ENCODE measurements around the gene AFAP1.

Gene AFAP1

DNA sequence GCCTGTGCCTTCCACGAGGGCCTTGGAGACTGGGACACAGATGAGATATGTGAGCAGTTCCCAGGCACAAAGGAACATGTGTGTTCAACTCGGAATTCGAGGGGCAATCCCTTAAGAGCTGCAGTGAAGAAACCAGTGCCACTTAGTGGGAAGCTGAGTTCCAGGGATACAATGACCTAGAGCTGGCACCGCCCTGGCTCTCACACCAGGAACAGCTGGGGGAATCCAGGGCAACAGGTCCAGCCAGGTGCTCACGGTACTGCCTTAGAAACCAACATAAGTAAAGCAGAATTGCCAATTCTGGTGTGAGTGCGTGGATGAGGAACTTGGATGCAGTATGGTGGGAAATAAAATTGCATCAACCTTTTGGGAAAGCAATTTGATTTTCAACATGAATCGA is 122.9 kb downstream of the AFAP1 start:
- no peak for TF ChIP-seq CTCF (IDR thresholded peaks at IDR 0.05; ENCODE audit: low read depth, low read length)
- in situ Hi-C loops (cut with HindIII; ENCODE audit: low sequenced_read_pairs): no loop called here
- no peak overlapping the region for H3K4me3 ChIP-seq (ENCODE audit: low read depth, low read length)
- no peak for DNase-seq (ENCODE audit: low read depth, low spot score)

DNA sequence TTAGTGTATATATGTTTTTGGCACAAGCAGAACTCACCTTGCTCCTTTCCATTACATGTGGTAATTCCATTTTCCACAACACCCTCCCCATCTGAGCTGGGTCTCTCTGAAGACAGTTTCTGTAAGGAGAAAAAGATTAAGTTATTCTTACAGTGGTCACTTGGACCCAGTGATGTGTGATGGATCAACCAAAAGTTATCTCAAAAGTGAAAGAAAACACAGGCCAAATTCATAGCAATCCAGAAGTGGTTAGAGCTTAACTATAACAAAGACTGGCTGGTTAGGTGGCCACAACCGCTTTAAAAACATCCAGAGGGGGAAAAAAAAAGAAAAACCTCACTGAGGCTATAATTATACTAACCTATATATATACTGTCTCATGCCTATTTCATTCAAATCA is 123.7 kb downstream of the AFAP1 start:
- no peak for DNase-seq (ENCODE audit: low read depth, low spot score)
- TF ChIP-seq CTCF (IDR thresholded peaks at IDR 0.05; ENCODE audit: low read depth, low read length): no peak
- H3K4me3 ChIP-seq (ENCODE audit: low read depth, low read length): no peak overlapping the region
- in situ Hi-C loops (cut with HindIII; ENCODE audit: low sequenced_read_pairs): no loop called here

- in situ Hi-C loops (cut with HindIII; ENCODE audit: low sequenced_read_pairs): no loop called here
- no peak overlapping the region for H3K4me3 ChIP-seq (ENCODE audit: low read depth, low read length)
- TF ChIP-seq CTCF (IDR thresholded peaks at IDR 0.05; ENCODE audit: low read depth, low read length): no peak
- peak; percentile 86 for DNase-seq (ENCODE audit: low read depth, low spot score)
Measured at GRCh38 chr4:7815562-7815961, 124.1 kb downstream of the AFAP1 start.

- TF ChIP-seq CTCF (IDR thresholded peaks at IDR 0.05; ENCODE audit: low read depth, low read length): no peak
- in situ Hi-C loops (cut with HindIII; ENCODE audit: low sequenced_read_pairs): no loop called here
- no peak for DNase-seq (ENCODE audit: low read depth, low spot score)
Measured at GRCh38 chr4:7814451-7814850, 125.2 kb downstream of the AFAP1 start.

GRCh38 chr4:7813674-7814073 is 126.0 kb downstream of the AFAP1 start:
- peak; percentile 81 for DNase-seq (ENCODE audit: low read depth, low spot score)
- no peak overlapping the region for H3K4me3 ChIP-seq (ENCODE audit: low read depth, low read length)
- TF ChIP-seq CTCF (IDR thresholded peaks at IDR 0.05; ENCODE audit: low read depth, low read length): no peak
- in situ Hi-C loops (cut with HindIII; ENCODE audit: low sequenced_read_pairs): no loop called here

More at GRCh38 chr4:7814451-7814850, 125.2 kb downstream of the AFAP1 start:
- H3K4me3 ChIP-seq (ENCODE audit: low read depth, low read length): no peak overlapping the region

GRCh38 chr4:7812921-7813320 is 126.7 kb downstream of the AFAP1 start:
- DNase-seq (ENCODE audit: low read depth, low spot score): no peak
- no peak for TF ChIP-seq CTCF (IDR thresholded peaks at IDR 0.05; ENCODE audit: low read depth, low read length)
- in situ Hi-C loops (cut with HindIII; ENCODE audit: low sequenced_read_pairs): no loop called here
- no peak overlapping the region for H3K4me3 ChIP-seq (ENCODE audit: low read depth, low read length)

Data from astrocyte of the spinal cord (primary cell).